PC-9 (cell line): ENCODE results near the gene ZNF275. TPM values are rescaled to one million over a fixed set of nuclear protein-coding genes. Genes with fewer than 3 reads are reported as not detected.

Experiments
- BruUV-seq: library from RNA; stranded (reverse); fragments of 400-500 nt; replicated peaks from 2 replicates; lab custom pipeline; 2021; lab: Mats Ljungman, UMichigan
- CTCF ChIA-PET: fragments of 300-600 bp; sonication (Branson Sonifier 250); formaldehyde crosslinking; loops from one replicate; lab custom pipeline; 2022; ENCODE audit warnings: antibody characterized with exemption; lab: Charles Lee
- POLR2A ChIA-PET: fragments of 300-600 bp; sonication (Branson Sonifier 250); formaldehyde crosslinking; loops from one replicate; lab custom pipeline; 2022; ENCODE audit warnings: antibody characterized with exemption; ENCODE audit not compliant: unreplicated experiment; lab: Charles Lee
- DNase-seq, 2 experiments: peaks; one replicate each; pipeline versions ENCODE4 v3.0.0 to v3.0.0-alpha.2; 2015 to 2022; ENCODE audit warnings: mixed read lengths in 1 of 2
- H2AFZ ChIP-seq: fragments of 200-600 bp; sonication (generic); 2 replicates; pipeline ENCODE4 v1.8.1; 2017; ENCODE audit warnings: antibody characterized with exemption
- H3F3A ChIP-seq: fragments of 200-600 bp; sonication (generic); 2 replicates; pipeline ENCODE4 v1.8.1; 2017; ENCODE audit warnings: antibody characterized with exemption, mild to moderate bottlenecking, low read depth; ENCODE audit not compliant: insufficient read depth
- H3K27ac ChIP-seq: fragments of 200-600 bp; sonication (generic); 2 replicates; pipeline ENCODE4 v1.6.1; 2016; ENCODE audit warnings: mixed run types
- H3K27me3 ChIP-seq: fragments of 200-600 bp; sonication (generic); 2 replicates; pipeline ENCODE4 v1.6.1; 2016; ENCODE audit warnings: low read depth, mixed run types; ENCODE audit not compliant: insufficient read depth
- H3K36me3 ChIP-seq: fragments of 200-600 bp; sonication (generic); 2 replicates; pipeline ENCODE4 v1.6.1; 2016; ENCODE audit warnings: low read depth, mixed run types
- H3K4me1 ChIP-seq: fragments of 200-600 bp; sonication (generic); replicated peaks from 2 replicates; pipeline ENCODE4 v1.6.1; 2016; ENCODE audit warnings: mixed run types; ENCODE audit not compliant: insufficient read depth
- H3K4me2 ChIP-seq: fragments of 200-600 bp; sonication (generic); 2 replicates; pipeline ENCODE4 v1.6.1; 2017; ENCODE audit warnings: mixed run types
- H3K4me3 ChIP-seq: fragments of 200-600 bp; sonication (generic); 2 replicates; pipeline ENCODE4 v1.6.1; 2016; ENCODE audit warnings: mixed run types
- H3K79me2 ChIP-seq: fragments of 200-600 bp; sonication (generic); 2 replicates; pipeline ENCODE4 v1.6.1; 2017; ENCODE audit warnings: low read depth, mixed run types
- H3K9me2 ChIP-seq: fragments of 200-600 bp; sonication (generic); 2 replicates; pipeline ENCODE4 v1.8.1; 2017; ENCODE audit warnings: mild to moderate bottlenecking; ENCODE audit not compliant: insufficient read depth
- H3K9me3 ChIP-seq: fragments of 200-600 bp; sonication (generic); 2 replicates; pipeline ENCODE4 v1.8.1; 2016; ENCODE audit warnings: low read depth; ENCODE audit not compliant: insufficient read depth
- H4K20me1 ChIP-seq: fragments of 200-600 bp; sonication (generic); 2 replicates; pipeline ENCODE4 v1.8.1; 2017; ENCODE audit not compliant: insufficient read depth
- EZH2 ChIP-seq: fragments of 200-600 bp; sonication (generic); IDR thresholded peaks from 2 replicates; pipeline ENCODE4 v1.8.0; 2017; ENCODE audit warnings: antibody characterized with exemption, low read depth
- intact Hi-C: fragments of 100-400 bp; cut with micrococcal nuclease; formaldehyde crosslinking; loops from one replicate; pipeline ENCODE4 v1.10.0; 2022; ENCODE audit not compliant: unreplicated experiment
- total RNA-seq: library from RNA; stranded (reverse); gene quantifications from 2 replicates; pipeline ENCODE4 v1.2.3, GENCODE V29; 2021
- TF ChIP-seq, protein P1 (sequence below): fragments of 200-600 bp; sonication (generic); conservative IDR thresholded peaks from 2 replicates; pipeline ENCODE4 v1.6.1; 2017; ENCODE audit warnings: mixed run types, antibody characterized with exemption, mild to moderate bottlenecking, moderate library complexity

The ZNF275 gene
- total RNA-seq, 1 experiment from 2014 or later = 7.1 TPM

DNA sequence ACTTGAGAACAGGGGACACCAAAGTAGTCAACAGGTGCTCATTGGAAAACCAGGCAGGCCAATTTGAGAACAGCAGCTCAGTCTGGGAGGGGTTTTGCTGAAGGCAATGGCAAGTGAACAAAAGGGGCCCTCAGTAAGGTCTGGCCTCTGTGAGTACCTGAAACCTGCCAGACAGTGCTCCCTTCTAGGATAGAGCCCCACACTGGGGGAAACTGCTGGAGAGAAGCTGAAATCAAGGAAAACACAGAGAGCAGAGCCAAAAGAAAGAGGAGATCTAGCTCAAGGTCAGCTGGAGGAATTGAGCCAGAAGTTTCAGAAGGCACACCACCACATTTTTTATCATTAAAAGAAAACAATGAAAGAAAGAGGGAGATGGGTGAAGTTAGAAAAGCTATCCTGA, 39.0 kb downstream of the ZNF275 start:
- intact Hi-C loops = no loop called here
- no peaks in the 10 kb centered on the region for H3K9me2 ChIP-seq
- no peaks in the 10 kb centered on the region for H3K36me3 ChIP-seq
- no peaks in the 10 kb centered on the region for H3K9me3 ChIP-seq
- no peaks in the 10 kb centered on the region for H3K4me1 ChIP-seq
- H3K79me2 ChIP-seq = no peaks in the 10 kb centered on the region
- no peak overlapping the region for H3K4me3 ChIP-seq
- H3F3A ChIP-seq = no peaks in the 10 kb centered on the region
- BruUV-seq = no TSS peak
- no peak for TF ChIP-seq EZH2
- TF ChIP-seq, protein P1, sequence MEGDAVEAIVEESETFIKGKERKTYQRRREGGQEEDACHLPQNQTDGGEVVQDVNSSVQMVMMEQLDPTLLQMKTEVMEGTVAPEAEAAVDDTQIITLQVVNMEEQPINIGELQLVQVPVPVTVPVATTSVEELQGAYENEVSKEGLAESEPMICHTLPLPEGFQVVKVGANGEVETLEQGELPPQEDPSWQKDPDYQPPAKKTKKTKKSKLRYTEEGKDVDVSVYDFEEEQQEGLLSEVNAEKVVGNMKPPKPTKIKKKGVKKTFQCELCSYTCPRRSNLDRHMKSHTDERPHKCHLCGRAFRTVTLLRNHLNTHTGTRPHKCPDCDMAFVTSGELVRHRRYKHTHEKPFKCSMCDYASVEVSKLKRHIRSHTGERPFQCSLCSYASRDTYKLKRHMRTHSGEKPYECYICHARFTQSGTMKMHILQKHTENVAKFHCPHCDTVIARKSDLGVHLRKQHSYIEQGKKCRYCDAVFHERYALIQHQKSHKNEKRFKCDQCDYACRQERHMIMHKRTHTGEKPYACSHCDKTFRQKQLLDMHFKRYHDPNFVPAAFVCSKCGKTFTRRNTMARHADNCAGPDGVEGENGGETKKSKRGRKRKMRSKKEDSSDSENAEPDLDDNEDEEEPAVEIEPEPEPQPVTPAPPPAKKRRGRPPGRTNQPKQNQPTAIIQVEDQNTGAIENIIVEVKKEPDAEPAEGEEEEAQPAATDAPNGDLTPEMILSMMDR = no peak
- no peak overlapping the region for H2AFZ ChIP-seq
- no peak for DNase-seq
- H4K20me1 ChIP-seq = no peaks in the 10 kb centered on the region
- POLR2A ChIA-PET = no interaction called here
- CTCF ChIA-PET = no interaction called here
- H3K27me3 ChIP-seq = peaks cover 70% of the 10 kb centered on the region
- H3K4me2 ChIP-seq = no peak overlapping the region
- no peak overlapping the region for H3K27ac ChIP-seq

DNA sequence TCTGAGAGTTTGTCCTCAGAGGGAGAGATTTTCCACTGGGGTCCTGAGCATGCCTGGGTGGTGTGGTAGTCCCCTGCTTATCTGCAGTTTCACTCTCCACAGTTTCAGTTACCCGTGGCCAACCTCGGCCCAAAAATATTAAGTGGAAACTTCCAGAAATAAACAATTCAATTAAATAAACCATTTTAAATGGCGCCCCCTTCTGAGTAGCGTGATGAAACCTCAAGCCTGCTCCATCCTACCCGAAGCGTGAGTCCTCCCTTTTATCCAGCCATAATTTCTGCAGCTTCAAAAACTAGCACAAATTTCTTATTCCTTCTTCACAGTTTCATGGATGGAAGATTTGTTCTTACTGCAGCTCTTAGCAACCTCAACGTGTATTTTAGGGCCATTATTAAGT, 40.5 kb downstream of the ZNF275 start:
- Histone ChIP-seq H4K20me1 (no peaks in the 10 kb centered on the region), H3K79me2 (no peaks in the 10 kb centered on the region), H3K36me3 (no peaks in the 10 kb centered on the region), H3K9me2 (no peaks in the 10 kb centered on the region), H3F3A (no peaks in the 10 kb centered on the region), H3K27ac (no peak overlapping the region), H2AFZ (no peak overlapping the region), H3K4me1 (no peaks in the 10 kb centered on the region), H3K4me2 (no peak overlapping the region), H3K27me3 (peaks cover 80% of the 10 kb centered on the region), H3K4me3 (no peak overlapping the region), H3K9me3 (no peaks in the 10 kb centered on the region)
- TF ChIP-seq EZH2 = no peak
- TF ChIP-seq, protein P1 = no peak
- ChIA-PET CTCF (no interaction called here), POLR2A (no interaction called here)
- BruUV-seq = no TSS peak
- intact Hi-C loops = no loop called here
- DNase-seq = no peak

DNA sequence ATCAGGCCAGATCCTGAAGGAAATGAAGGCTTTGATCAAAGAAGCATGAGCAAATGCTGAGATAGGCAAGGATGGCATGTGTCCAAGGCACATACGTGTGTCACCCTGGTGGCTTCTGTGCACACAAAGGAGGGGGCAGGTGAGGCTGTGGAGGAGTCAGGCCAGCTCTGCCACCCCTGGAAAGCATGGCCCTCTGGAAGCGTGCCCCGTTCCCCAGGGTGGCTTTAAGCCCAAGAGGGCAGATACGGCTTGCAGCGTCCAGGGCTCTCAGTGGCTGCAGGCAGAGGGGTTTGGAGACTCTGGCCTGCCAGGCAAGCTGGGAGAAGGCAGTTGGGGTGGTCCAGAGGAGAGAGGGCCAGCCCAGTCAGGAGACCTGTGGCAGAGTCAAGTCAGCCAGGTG, 41.6 kb downstream of the ZNF275 start:
- intact Hi-C loops = no loop called here
- BruUV-seq = no TSS peak
- H3K9me3 ChIP-seq = no peaks in the 10 kb centered on the region
- no peaks in the 10 kb centered on the region for H3F3A ChIP-seq
- H3K79me2 ChIP-seq = no peaks in the 10 kb centered on the region
- H3K4me3 ChIP-seq = no peak overlapping the region
- peaks cover 79% of the 10 kb centered on the region for H3K27me3 ChIP-seq
- no peaks in the 10 kb centered on the region for H3K4me1 ChIP-seq
- TF ChIP-seq, protein P1 = no peak
- TF ChIP-seq EZH2 = no peak
- H2AFZ ChIP-seq = no peak overlapping the region
- CTCF ChIA-PET = no interaction called here
- POLR2A ChIA-PET = no interaction called here
- DNase-seq = no peak
- H3K4me2 ChIP-seq = no peak overlapping the region
- H3K9me2 ChIP-seq = no peaks in the 10 kb centered on the region
- no peak overlapping the region for H3K27ac ChIP-seq
- H4K20me1 ChIP-seq = no peaks in the 10 kb centered on the region
- H3K36me3 ChIP-seq = no peaks in the 10 kb centered on the region
